Raji (cell line): Measurements from ENCODE around the gene PREX1.

ENCODE experiments used
- POLR2A ChIP-seq: IDR thresholded peaks from 2 replicates; pipeline ENCODE4 v1.6.1; 2011; ENCODE audit warnings: low read depth, low read length, control low read depth; ENCODE audit not compliant: insufficient read depth

Gene PREX1

GRCh38 chr20:48850257-48850976 is 22.6 kb upstream of the PREX1 start:
- TF ChIP-seq POLR2A: no peak

- no peak for TF ChIP-seq POLR2A
Observed at GRCh38 chr20:48849779-48850178, 22.0 kb upstream of the PREX1 start.

GRCh38 chr20:48849299-48849698 is 21.5 kb upstream of the PREX1 start:
- no peak for TF ChIP-seq POLR2A

- TF ChIP-seq POLR2A: no peak
Observed at GRCh38 chr20:48847498-48848205, 19.9 kb upstream of the PREX1 start.

GRCh38 chr20:48846516-48847492 is 19.0 kb upstream of the PREX1 start:
- TF ChIP-seq POLR2A: no peak; the same call in 1 of the 2 replicates

- no peak for TF ChIP-seq POLR2A
Observed at GRCh38 chr20:48845721-48846306, 18.0 kb upstream of the PREX1 start.

GRCh38 chr20:48844996-48845395 is 17.2 kb upstream of the PREX1 start:
- TF ChIP-seq POLR2A: no peak

GRCh38 chr20:48843057-48843806 is 15.4 kb upstream of the PREX1 start:
- no peak for TF ChIP-seq POLR2A

- TF ChIP-seq POLR2A: no peak
Observed at GRCh38 chr20:48841875-48842529, 14.2 kb upstream of the PREX1 start.

- TF ChIP-seq POLR2A: no peak
Observed at GRCh38 chr20:48841196-48841874, 13.5 kb upstream of the PREX1 start.

GRCh38 chr20:48839154-48839917 is 11.5 kb upstream of the PREX1 start:
- no peak for TF ChIP-seq POLR2A

- no peak for TF ChIP-seq POLR2A
Observed at GRCh38 chr20:48837014-48837413, 9.2 kb upstream of the PREX1 start.
